HL-60 (cell line): ENCODE results near the gene PSMA5.

Experiments used
- POLR2AphosphoS5 ChIP-seq: IDR thresholded peaks from 2 replicates; pipeline ENCODE4 v1.6.1; 2012; ENCODE audit warnings: low read depth
- TF ChIP-seq, protein P1 (sequence below): IDR thresholded peaks from one replicate; pipeline ENCODE4 v1.5.1; 2011; ENCODE audit warnings: low read length, control low read depth, inconsistent platforms; ENCODE audit not compliant: insufficient read depth
- TF ChIP-seq, protein P2 (sequence below): IDR thresholded peaks from 2 replicates; pipeline ENCODE4 v1.6.1; 2012; ENCODE audit warnings: low read depth; ENCODE audit not compliant: insufficient replicate concordance

DNA sequence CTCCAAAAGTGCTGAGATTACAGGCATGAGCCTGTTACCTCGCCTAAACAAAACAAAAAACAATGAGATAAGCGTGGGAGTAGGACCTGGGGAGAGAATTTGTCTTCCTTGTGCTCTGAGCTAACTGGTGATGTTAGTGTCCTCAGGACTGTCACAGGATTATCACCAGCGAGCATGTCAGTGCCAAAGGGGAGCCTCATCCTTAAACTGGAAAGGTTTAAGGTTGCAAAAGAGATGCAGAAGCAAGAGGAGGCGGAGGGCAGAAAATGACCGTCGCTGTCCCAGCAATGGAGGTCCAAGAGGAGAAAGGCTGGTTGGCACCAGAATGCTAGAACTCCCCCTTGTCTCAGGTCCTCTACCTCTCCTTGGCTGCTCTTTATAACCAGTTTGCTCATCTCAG, 44.0 kb upstream of the PSMA5 start:
- TF ChIP-seq, protein P1, sequence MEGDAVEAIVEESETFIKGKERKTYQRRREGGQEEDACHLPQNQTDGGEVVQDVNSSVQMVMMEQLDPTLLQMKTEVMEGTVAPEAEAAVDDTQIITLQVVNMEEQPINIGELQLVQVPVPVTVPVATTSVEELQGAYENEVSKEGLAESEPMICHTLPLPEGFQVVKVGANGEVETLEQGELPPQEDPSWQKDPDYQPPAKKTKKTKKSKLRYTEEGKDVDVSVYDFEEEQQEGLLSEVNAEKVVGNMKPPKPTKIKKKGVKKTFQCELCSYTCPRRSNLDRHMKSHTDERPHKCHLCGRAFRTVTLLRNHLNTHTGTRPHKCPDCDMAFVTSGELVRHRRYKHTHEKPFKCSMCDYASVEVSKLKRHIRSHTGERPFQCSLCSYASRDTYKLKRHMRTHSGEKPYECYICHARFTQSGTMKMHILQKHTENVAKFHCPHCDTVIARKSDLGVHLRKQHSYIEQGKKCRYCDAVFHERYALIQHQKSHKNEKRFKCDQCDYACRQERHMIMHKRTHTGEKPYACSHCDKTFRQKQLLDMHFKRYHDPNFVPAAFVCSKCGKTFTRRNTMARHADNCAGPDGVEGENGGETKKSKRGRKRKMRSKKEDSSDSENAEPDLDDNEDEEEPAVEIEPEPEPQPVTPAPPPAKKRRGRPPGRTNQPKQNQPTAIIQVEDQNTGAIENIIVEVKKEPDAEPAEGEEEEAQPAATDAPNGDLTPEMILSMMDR: no peak
- no peak for TF ChIP-seq POLR2AphosphoS5
- TF ChIP-seq, protein P2, sequence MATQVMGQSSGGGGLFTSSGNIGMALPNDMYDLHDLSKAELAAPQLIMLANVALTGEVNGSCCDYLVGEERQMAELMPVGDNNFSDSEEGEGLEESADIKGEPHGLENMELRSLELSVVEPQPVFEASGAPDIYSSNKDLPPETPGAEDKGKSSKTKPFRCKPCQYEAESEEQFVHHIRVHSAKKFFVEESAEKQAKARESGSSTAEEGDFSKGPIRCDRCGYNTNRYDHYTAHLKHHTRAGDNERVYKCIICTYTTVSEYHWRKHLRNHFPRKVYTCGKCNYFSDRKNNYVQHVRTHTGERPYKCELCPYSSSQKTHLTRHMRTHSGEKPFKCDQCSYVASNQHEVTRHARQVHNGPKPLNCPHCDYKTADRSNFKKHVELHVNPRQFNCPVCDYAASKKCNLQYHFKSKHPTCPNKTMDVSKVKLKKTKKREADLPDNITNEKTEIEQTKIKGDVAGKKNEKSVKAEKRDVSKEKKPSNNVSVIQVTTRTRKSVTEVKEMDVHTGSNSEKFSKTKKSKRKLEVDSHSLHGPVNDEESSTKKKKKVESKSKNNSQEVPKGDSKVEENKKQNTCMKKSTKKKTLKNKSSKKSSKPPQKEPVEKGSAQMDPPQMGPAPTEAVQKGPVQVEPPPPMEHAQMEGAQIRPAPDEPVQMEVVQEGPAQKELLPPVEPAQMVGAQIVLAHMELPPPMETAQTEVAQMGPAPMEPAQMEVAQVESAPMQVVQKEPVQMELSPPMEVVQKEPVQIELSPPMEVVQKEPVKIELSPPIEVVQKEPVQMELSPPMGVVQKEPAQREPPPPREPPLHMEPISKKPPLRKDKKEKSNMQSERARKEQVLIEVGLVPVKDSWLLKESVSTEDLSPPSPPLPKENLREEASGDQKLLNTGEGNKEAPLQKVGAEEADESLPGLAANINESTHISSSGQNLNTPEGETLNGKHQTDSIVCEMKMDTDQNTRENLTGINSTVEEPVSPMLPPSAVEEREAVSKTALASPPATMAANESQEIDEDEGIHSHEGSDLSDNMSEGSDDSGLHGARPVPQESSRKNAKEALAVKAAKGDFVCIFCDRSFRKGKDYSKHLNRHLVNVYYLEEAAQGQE: no peak
